ENCODE measurements around the gene PIGH. TPM values are rescaled to one million over a fixed set of nuclear protein-coding genes. Genes with fewer than 3 reads are reported as not detected.
A peak's percentile ranks its signal among the peaks of the same experiment; 100 is the strongest.

Gene PIGH
- total and polyA plus RNA-seq, 2 of the 13 experiments (the other 11 are each of a cell fraction or from before 2014, with no cell fraction given) = 30.0 to 43.5 TPM

DNA sequence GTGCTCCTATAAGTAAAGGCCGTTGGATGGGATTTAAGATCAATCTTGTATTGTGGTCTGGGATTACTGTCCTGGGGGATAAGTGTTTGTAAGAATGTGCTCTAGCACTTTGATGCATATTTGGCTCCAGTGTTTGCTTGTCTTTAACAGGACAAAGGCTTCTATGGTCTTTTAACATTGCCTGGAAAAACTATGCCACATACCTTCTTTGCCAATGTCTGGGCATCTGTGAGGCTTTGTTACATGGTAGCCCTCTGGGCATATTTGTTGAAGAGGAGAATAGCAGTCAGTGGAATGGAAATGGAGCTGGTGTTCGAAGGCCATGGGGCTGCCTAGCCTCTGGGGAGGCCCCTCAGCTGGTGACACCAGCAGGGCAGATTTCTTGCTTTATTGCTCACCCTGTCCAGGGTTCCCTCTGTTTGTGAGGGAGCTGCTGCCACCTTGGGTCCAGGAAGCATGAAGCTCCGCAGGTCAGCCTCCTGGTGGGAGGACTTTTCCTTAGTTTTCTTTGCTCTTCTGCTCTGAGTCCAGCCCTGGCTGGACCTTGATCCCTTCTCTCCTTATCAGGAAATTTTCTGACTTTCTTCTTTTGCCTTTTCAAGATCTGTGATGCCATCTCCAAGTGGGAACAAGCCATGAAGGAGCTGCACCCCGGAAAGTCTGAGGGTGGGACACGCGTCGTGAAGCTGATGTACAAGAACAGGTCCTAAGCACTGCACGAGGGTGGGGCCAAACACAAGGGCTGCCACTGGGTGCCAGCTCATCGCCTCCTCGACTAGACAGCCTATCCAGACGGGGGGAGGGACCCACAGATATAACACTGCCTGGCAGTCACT is 19.5 kb downstream of the PIGH start:
- H4K20me1 ChIP-seq (ENCODE audit: insufficient read depth, low read length) = no peaks in the 10 kb centered on the region
- in situ Hi-C loops (cut with HindIII; ENCODE audit: extremely low pct_ligation_motif_present, low pct_unique_long_range_greater_than_20kb) (loop anchor here (10.0 kb wide), 2 partner anchors 84 to 124 kb away; partner anchors contain the start of gene RDH12), intact Hi-C loops (cut with micrococcal nuclease; ENCODE audit: unreplicated experiment) (loop anchor here (5.0 kb wide), 1 partner anchor 72 kb away; no protein-coding TSS in a partner anchor)
- H3K4me1 ChIP-seq (ENCODE audit: insufficient read depth, low read length) = no peaks in the 10 kb centered on the region
- no peaks in the 10 kb centered on the region for H3K9me3 ChIP-seq (ENCODE audit: low read length)
- H3K27ac ChIP-seq (ENCODE audit: extremely low read length, insufficient read depth, low read length) = no peak overlapping the region
- DNase-seq (ENCODE audit: low spot score) (no peak), ATAC-seq (peak; percentile 21; the same call in 1 of the 3 replicates), FAIRE-seq (no peak)
- no peak overlapping the region for H3K4me2 ChIP-seq (ENCODE audit: low read depth, low read length)
- no peak overlapping the region for H2AFZ ChIP-seq (ENCODE audit: low read length)
- no peak for TF ChIP-seq THYN1 (CRISPR knock-in tag; IDR thresholded peaks at IDR 0.05; ENCODE audit: borderline replicate concordance, low read depth)
- no peak for TF ChIP-seq ZBTB38 (CRISPR knock-in tag; IDR thresholded peaks at IDR 0.05)
- TF ChIP-seq ZNF142 (CRISPR knock-in tag; IDR thresholded peaks at IDR 0.05) = no peak
- peak; percentile 33; the same call in 1 of the 2 replicates for TF ChIP-seq CTCF (CRISPR knock-in tag; IDR thresholded peaks at IDR 0.05)
- TF ChIP-seq ETS1 (CRISPR knock-in tag; IDR thresholded peaks at IDR 0.05) = no peak
- peak; percentile 27; the same call in 1 of the 2 replicates for TF ChIP-seq STAG1 (CRISPR knock-in tag; IDR thresholded peaks at IDR 0.05)
- TF ChIP-seq FOXO1 (CRISPR knock-in tag; IDR thresholded peaks at IDR 0.05) = no peak
- no peak for TF ChIP-seq ZKSCAN1 (IDR thresholded peaks at IDR 0.05; ENCODE audit: low read length)
- TF ChIP-seq ZSCAN20 (CRISPR knock-in tag; IDR thresholded peaks at IDR 0.05; ENCODE audit: borderline replicate concordance) = no peak
- 0 out of 2 replicates have a peak, but pooled peaks have one; percentile 10 for TF ChIP-seq HNF4A (CRISPR knock-in tag; IDR thresholded peaks at IDR 0.05)
- no peak for TF ChIP-seq ZNF20 (CRISPR knock-in tag; IDR thresholded peaks at IDR 0.05)
- TF ChIP-seq RAD51 (IDR thresholded peaks at IDR 0.05; ENCODE audit: borderline replicate concordance) = no peak
- ChIA-PET CTCF (ENCODE audit: low intra/inter-chr PET ratio, low total read pairs) (no interaction called here), POLR2A (interaction anchor here (1.5 kb wide), 1 partner anchor 87 kb away, joined by 3 read pairs; no protein-coding TSS in a partner anchor)
- peaks cover 0 to 3% of the 10 kb centered on the region in 2 experiments; a peak in 2 of 5 replicates for H3K36me3 ChIP-seq (replicated peaks in 1 of 2; ENCODE audit: control insufficient read depth in 1 of 2, insufficient read depth in 2 of 2, low read length in 2 of 2)
- no peaks in the 10 kb centered on the region for H3K79me2 ChIP-seq (ENCODE audit: insufficient read depth, low read length)
- no peaks in the 10 kb centered on the region for H3K27me3 ChIP-seq (ENCODE audit: control insufficient read depth in 1 of 2, insufficient read depth in 2 of 2, low read length in 2 of 2)
- WGBS (ENCODE audit: low lambda C conversion rate) = 84% methylated on average over 10 of the region's 11 CpGs
- H3K9ac ChIP-seq (ENCODE audit: insufficient read depth, low read depth, low read length) = no peak overlapping the region
- no peak overlapping the region for H3K4me3 ChIP-seq (replicated peaks in 1 of 3; ENCODE audit: insufficient read depth in 1 of 3, low read depth in 2 of 3, low read length in 3 of 3)
- BruUV-seq (replicated peaks) = no TSS peak

Measured in HepG2 (cell line).